Ishikawa (cell line): ENCODE results near the gene DPH6.

Experiments
- CEBPB ChIP-seq: IDR thresholded peaks from 2 replicates; pipeline ENCODE4 v1.6.1; 2012
- CREB1 ChIP-seq: IDR thresholded peaks from 2 replicates; pipeline ENCODE4 v1.6.1; 2012; ENCODE audit warnings: low read depth
- EGR1 ChIP-seq: IDR thresholded peaks from 2 replicates; pipeline ENCODE4 v1.6.1; 2012
- EP300 ChIP-seq: IDR thresholded peaks from 2 replicates; pipeline ENCODE4 v1.6.1; 2012; ENCODE audit warnings: borderline replicate concordance
- FOXM1 ChIP-seq: IDR thresholded peaks from 2 replicates; pipeline ENCODE4 v1.6.1; 2012; ENCODE audit warnings: low read depth, borderline replicate concordance
- NFIC ChIP-seq: IDR thresholded peaks from 2 replicates; pipeline ENCODE4 v1.6.1; 2012
- RAD21 ChIP-seq: IDR thresholded peaks from 2 replicates; pipeline ENCODE4 v1.6.1; 2012; ENCODE audit warnings: low read depth
- REST ChIP-seq: IDR thresholded peaks from 2 replicates; pipeline ENCODE4 v1.6.1; 2012; ENCODE audit warnings: low read depth, mild to moderate bottlenecking
- TAF1 ChIP-seq: IDR thresholded peaks from 2 replicates; pipeline ENCODE4 v1.6.1; 2012; ENCODE audit warnings: low read depth, mild to moderate bottlenecking
- TCF12 ChIP-seq: IDR thresholded peaks from 2 replicates; pipeline ENCODE4 v1.6.1; 2012; ENCODE audit warnings: low read depth
- TEAD4 ChIP-seq: IDR thresholded peaks from 2 replicates; pipeline ENCODE4 v1.6.1; 2012
- USF1 ChIP-seq: IDR thresholded peaks from 2 replicates; pipeline ENCODE4 v1.6.1; 2012
- YY1 ChIP-seq: IDR thresholded peaks from 2 replicates; pipeline ENCODE4 v1.6.1; 2012; ENCODE audit warnings: low read depth
- ZBTB7A ChIP-seq: IDR thresholded peaks from 2 replicates; pipeline ENCODE4 v1.6.1; 2012; ENCODE audit warnings: low read depth
- TF ChIP-seq, protein P1 (sequence below): IDR thresholded peaks from 2 replicates; pipeline ENCODE4 v1.6.1; 2012

DPH6 gene

GRCh38 chr15:35479423-35479822, 66.5 kb downstream of the DPH6 start:
- TF ChIP-seq EGR1 (no peak), RAD21 (no peak), NFIC (no peak), ZBTB7A (no peak), FOXM1 (no peak), CEBPB (no peak), EP300 (no peak), CREB1 (no peak), TAF1 (no peak), YY1 (no peak), TCF12 (no peak), TEAD4 (no peak), USF1 (no peak), REST (no peak)
- TF ChIP-seq, protein P1, sequence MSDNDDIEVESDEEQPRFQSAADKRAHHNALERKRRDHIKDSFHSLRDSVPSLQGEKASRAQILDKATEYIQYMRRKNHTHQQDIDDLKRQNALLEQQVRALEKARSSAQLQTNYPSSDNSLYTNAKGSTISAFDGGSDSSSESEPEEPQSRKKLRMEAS, result no peak

DNA sequence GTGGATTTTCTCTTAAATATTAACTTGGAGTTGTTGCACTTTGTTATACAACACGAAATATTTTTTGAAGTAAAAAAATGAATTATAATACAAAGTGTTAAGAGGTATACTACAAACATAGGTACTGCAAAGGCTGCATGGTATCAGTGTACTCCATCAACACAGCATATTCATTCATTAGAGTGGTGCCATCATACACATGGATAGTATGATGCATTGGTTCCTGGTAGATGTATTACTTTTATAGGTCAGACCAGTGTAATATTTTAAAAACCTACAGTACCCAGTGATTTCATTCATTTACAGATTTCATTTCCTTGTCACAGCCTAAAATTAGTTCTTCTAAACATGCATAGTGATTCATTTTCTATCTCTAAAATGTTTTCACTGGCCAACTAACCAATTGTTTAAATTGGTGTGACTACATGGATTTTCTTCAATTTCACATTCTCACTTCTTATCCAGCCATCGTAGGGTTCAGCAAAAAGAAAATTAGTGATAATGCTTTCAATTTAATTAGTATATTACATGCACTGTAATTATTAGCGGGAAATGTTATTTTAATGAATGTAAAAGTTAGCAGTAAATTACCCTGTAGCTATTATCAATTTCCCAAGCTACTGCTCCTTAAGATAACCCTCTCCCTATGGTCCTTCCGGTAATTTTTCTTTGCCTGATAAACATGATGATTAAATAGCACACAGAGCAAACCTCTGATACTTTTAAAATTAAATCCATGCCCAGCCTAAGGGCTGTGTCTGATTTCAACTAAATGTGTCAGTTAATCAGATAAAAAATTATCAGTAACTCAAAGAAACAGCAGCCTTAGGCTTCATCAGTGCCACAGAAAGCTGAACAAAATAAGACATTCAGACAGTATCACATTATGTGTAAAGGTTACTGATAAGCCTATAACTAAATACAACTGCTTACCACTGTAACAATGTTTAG, 68.4 kb downstream of the DPH6 start:
- TF ChIP-seq CEBPB (no peak), USF1 (no peak)

- no peak for TF ChIP-seq TCF12
- TF ChIP-seq TAF1, result no peak
- no peak for TF ChIP-seq CEBPB
- TF ChIP-seq, protein P1, result no peak
- TF ChIP-seq REST, result no peak
- no peak for TF ChIP-seq USF1
These were observed 74.9 kb downstream of the DPH6 start for GRCh38 chr15:35471024-35471423.

DNA sequence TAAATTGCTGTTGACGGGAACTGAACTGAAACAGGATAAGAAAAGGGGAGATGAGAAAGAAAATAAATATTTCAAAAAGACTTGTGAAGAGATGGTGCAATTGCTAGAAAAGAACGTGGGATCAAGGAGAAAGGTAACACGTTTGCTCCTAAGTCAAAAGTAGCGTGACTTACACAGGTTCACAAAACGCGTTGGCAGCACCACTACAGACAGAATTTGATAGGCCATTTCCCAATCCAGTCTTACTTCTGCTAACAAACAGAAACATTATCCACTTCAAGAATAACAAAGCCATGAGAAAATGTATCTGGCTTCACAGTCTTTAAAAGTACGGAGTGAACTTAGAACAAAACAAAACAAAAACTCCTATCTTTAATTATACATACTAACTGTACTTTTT, 75.5 kb downstream of the DPH6 start:
- no peak for TF ChIP-seq USF1
- TF ChIP-seq TCF12, result no peak
- TF ChIP-seq TAF1, result no peak
- no peak for TF ChIP-seq REST
- TF ChIP-seq TEAD4, result no peak
- TF ChIP-seq, protein P1, result no peak
- TF ChIP-seq EP300, result no peak
- no peak for TF ChIP-seq NFIC
- no peak for TF ChIP-seq YY1
- TF ChIP-seq FOXM1, result no peak
